HG03571 (cell line): ENCODE data around the gene SOX1.

ENCODE experiments used
- ATAC-seq: cut with Tn5 transposase; IDR thresholded peaks from one replicate; pipeline ENCODE4 v1.9.1; 2021; ENCODE audit not compliant: unreplicated experiment

The SOX1 gene

DNA sequence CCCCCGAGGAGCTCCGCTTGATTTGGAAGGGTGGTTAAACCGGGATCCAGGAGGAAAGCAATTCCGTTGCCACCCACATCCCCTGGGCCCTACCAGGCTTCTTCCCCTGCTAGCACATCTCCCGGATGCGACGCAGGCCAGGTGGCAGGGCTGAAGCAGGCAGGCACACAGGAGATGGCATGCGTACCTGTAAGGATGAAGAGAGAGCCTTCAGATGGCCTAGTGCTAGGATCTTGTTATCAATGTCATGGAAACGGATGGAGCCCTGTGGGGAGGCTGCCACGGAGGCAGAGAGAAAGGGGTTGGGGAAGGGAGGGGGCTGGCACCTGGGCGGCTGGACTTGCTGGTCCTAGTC, 8.5 kb upstream of the SOX1 start:
- no peak for ATAC-seq

DNA sequence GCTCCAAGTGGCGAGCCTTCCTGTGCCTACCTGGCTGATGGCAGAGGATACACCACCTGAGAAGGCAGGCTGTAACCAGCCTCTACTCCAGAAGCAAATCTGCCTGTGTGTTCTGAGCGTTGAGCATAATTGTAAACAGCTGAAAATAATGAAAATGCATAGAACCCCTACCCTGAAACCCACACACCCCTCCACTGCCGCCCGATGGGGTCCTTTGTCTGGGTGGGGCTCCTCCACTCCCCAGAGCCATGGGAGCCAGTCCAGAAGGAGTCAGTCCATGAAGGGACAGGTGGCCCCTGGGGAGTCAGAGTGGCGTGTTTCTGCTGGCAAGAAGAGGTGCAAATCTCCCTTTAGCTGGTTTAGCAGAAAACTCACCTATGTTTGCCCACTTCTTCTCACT, 8.0 kb upstream of the SOX1 start:
- no peak for ATAC-seq

DNA sequence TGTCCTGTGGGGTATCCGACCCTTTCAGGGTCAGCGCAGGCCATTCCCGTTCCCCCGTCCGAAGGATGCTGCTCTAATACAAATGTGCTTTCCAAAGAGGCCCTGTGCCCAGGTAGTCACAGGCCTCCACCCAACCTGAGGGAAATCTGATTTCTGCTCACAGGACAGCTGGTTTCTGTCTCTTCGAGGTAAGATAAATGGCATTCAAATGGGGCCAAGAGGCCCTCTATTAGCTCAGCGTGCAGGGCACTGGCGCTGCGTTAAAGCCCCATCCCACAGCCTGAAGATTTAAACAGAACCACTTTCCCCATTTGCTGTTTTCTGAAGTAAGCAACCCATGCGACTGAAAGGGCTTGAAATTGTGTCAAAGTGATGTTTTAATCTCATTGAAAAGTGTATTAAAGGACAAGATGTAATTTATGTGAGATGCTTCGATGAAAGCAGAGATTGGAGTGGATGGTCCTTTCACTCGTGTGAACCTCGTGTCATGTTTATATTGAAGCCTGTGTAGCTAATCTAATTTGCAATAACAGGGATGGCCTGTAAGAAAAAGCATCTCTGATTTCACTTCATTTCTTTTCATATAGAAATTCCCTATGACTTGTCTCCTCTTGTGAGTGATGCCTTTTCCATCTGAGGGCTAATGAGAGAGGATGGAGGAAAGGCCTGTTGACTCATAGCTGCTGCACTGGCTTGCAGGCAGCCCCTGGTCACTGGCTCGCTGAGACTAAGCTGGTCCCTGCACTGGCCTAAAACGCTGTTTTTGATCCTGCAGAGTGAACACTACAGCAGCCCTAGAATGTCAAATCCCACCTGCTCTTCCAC, 7.3 kb upstream of the SOX1 start:
- no peak for ATAC-seq

DNA sequence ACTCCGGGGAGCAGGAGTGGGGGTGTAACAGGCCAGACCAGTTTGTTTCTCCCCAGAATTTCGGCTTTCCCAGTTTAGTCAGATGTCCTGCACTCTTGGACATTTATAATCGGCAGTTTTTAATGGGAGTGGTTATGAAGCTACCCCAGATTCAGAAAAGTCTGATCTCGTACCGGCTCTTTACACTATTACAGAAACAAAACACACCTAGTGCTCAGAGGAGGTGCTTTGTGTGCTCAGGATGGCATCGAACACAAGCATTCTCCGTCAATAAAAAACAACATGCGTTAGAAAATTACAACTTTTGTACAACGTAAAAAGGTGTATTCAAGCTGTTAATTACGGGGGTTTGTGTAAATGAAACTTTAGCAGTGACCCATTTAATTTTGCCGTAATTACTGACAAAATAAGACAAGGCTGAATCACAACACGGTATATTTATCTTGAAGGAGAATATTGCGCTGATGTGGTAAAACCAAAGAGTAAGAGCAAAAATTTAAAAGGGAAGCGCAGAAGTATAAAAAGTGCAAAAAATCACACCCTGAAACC, 6.6 kb upstream of the SOX1 start:
- ATAC-seq, result no peak

DNA sequence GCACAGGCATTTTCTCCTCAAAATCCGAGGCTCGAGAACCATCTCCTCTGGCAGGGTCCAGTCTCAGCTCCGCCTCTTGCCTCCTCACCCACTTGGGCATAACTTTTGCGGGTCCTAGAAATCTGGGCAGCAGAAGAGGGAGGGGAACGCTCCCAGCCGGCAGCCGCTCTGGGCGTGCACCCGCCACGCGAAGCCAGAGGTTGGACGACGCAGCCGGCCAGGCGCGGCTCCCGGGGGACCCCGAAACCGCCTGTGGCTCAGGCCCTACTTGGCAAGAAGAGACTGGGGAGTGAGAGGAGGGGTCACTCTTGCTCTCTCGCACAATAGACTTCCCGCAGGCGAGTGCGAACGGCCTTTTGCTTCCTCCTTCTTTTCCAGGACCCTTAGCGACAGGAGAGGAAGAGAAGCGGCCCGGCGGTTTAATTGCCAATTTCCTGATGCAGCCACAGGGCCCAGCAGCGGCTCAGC, 6.0 kb upstream of the SOX1 start:
- ATAC-seq, result no peak

DNA sequence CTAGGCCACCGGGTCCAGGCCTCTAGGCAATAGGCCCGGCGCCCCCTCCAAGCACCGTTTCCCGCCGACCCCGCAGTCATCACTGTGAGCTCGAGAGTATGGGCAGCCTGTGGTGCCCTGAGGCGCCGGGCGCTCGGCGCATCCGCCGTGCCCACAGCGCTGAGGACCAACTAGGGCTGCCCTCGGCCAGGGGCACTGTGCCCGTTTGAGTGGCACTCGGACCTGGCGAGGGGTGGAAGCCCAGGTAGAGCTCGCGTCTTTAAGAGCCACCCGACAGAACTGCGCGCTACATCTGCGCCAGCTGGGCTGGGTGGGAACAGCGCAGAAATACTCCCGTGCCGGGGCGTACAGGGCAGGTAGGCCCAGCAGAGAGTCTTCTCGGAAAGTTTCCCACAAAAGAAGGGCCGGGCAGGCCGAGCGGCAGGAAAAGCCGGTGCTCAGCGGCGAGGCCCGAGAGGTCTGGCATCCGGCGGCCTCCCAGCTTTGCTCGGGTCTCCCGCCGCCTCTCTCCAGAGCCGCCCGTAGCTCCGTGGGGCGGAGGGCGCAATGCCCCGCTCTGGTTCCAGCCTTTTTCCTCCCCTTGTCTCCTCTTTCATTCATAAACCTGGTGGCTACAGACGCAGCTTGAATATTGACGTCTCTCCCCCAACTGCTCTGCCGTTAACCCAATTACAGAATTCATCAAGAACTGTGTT, 5.4 kb upstream of the SOX1 start:
- ATAC-seq, result no peak

DNA sequence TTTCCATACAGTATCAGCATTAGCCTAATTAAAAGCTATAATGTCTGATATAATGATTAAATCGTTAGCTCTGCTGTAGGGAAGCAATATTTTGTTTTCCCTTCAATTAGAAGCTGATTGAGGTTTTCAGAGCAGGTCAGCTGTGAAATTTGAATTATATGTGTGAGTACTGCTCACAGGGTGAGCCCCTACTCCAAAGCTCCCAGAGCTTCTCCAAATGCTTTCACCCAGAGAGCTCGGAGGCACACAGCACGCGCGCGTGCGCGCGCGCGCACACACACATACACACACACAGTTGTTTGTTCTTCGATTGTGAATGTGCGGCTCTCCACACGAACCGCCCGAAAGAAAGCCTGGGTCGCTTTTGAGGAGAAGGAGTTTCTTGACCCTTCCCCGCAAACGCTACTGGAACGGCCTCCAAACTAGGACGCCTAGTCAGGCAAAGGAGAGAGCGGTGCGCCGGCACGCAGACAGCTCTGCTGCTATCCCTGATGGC, 4.8 kb upstream of the SOX1 start:
- no peak for ATAC-seq

DNA sequence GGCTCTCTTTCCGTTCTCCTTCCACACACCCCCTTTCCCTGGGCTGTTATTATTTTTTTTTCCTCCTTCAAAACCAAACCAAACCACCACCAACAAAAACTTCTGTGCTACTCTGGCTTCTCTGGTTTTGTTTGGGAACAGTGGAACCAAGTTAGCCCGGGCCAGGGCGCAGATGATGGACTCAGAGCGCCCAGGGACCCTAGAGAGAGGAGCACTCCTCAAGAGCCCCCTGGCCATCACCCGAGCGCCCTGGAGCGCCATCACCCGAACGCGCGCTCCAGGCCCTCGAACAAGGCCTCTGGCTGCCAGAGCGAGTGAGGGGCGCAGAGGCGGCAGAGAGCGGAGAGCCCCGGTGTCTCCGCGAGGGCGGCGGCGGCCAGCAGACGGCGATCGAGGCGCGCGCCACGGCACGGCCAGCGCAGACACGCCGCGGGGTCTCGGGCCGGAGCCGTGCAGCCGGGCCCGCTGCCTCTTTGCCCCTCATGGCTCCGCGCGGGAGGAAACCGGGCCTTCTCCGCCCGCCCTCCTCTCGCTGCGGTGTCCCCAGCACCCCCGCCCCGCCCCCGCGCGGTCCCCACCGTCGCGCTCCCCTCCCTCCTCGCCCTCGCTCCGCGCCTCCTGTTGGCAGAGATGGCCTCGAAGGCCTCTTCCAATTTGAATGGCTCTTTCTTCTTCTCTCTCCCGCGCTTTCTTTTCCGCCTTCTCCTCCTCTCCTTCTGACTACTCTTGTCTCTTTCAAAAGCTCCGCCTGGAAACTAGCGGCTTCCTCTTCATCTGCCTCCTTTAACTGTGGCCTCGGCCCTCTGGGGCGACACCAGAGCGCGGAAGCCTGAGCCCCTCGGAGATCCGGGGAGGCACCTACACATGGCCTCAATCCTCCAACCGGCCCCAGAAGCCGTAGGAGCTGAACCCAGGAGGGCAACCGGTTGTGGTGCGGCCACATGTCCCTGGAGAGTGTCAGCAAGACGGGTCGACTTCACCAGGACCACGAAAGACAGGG, 4.1 kb upstream of the SOX1 start:
- no peak for ATAC-seq

DNA sequence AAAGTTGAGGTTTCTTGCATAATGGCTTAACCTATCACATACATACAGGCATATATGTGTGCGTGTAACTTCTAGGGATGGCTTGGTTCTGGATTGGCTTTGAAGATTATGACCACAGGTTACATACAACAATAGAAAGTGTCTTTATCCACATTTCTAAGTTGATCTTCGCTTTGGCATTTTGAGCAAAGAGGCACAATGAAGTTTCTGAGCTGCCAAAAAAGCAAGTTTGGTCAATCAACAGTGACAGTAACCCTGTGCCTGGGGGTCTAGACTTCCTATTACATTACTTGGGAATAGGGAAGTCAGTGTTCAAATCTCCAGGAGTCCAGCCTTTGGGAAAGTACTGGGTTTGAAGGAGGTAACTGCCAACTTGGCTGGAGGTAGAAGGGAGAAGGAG, 3.1 kb upstream of the SOX1 start:
- no peak for ATAC-seq

DNA sequence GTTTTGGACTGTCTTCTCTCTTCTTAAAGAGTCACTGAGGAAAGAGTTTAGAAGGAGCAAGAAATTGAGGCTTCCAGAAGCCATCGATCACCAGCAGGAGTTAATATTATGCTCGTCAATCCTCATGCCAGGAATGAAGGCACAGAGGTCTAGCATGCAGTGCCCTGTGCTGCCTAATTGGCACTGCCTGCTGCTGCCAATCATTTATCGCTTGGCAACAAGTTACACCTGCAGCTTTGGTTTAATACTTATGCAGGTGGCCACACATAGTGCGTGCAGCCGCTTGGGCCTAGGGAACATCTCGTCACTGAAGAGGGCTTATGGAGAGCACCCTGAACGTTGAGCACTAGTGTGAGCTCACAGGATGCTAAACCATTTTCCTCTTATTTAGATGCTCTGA, 2.7 kb upstream of the SOX1 start:
- ATAC-seq, result no peak

DNA sequence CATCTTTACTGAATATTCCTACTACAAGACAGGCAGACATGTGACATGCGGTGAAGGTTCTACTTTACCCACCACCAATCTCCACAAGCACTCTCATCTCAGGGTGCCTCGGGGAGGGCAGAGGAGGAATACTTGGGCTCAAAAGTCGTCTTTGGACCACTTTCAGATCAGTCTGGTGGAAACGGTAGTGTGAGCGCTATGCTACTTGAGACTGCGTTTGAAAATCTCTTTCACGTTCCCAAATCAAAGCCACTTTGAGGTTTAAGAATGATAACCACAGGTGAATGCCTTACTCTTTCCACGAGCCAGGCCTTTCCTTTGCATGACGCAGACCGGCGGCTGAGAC, 1.5 kb upstream of the SOX1 start:
- ATAC-seq, result no peak

DNA sequence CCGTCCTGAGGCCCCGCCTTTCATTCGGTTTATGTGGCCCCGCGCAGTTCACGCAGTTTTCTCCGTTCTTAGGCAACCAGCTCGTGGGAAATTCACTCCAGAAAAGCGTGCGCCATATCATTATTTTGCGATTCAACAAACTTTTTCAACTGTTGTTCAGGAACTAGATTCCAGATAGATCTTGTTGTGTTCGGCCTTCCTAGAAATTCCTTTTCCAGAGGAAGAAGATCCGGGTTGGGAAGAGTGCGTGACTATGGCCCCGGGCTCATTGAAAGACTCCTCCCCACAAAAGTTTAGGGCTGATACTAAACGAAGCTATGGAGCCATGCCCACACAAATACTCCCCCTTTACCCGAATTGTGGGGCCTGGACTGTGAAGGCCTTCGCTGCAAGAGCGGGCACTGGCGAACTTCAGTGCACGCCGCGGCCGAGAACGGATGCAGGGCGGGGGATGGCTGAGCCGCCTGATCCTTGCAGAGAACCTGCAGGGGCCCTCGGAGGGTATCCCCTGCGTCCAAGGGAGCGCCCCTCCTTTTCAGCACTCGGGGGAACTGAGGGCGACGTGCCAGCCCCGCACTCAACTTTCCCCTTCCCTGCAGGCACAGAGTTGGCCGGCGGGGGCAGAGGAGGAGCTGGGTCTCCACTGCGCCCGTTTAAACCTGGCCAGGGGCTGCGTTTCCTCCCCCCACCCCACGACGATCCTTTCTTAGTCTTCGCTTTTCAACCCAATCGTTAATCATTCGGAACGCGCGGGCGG, 904 bp upstream of the SOX1 start:
- ATAC-seq, result no peak

DNA sequence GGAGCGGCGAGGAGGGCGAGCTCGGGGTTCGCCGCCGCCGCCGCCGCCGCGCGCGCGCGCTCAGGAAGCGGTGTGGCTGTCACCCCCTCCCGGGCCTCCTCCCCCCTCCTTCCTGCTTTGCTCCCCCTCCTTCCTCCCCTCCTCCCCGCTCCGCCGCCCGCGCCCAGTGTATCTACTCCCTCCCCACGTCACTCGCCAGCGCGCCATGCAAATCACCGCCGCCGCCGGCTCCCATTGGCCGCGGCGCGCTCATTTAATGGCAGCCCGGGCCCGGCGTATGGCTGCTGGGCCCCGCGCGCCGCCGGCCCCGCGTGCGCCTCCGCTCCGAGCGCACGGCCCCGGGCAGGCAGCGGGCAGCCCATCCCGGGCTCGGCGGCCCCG, 335 bp upstream of the SOX1 start:
- no peak for ATAC-seq

DNA sequence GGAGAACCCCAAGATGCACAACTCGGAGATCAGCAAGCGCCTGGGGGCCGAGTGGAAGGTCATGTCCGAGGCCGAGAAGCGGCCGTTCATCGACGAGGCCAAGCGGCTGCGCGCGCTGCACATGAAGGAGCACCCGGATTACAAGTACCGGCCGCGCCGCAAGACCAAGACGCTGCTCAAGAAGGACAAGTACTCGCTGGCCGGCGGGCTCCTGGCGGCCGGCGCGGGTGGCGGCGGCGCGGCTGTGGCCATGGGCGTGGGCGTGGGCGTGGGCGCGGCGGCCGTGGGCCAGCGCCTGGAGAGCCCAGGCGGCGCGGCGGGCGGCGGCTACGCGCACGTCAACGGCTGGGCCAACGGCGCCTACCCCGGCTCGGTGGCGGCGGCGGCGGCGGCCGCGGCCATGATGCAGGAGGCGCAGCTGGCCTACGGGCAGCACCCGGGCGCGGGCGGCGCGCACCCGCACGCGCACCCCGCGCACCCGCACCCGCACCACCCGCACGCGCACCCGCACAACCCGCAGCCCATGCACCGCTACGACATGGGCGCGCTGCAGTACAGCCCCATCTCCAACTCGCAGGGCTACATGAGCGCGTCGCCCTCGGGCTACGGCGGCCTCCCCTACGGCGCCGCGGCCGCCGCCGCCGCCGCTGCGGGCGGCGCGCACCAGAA, 1.1 kb downstream of the SOX1 start:
- ATAC-seq, result no peak

DNA sequence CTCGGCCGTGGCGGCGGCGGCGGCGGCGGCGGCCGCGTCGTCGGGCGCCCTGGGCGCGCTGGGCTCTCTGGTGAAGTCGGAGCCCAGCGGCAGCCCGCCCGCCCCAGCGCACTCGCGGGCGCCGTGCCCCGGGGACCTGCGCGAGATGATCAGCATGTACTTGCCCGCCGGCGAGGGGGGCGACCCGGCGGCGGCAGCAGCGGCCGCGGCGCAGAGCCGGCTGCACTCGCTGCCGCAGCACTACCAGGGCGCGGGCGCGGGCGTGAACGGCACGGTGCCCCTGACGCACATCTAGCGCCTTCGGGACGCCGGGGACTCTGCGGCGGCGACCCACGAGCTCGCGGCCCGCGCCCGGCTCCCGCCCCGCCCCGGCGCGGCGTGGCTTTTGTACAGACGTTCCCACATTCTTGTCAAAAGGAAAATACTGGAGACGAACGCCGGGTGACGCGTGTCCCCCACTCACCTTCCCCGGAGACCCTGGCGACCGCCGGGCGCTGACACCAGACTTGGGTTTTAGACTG, 1.7 kb downstream of the SOX1 start:
- no peak for ATAC-seq

DNA sequence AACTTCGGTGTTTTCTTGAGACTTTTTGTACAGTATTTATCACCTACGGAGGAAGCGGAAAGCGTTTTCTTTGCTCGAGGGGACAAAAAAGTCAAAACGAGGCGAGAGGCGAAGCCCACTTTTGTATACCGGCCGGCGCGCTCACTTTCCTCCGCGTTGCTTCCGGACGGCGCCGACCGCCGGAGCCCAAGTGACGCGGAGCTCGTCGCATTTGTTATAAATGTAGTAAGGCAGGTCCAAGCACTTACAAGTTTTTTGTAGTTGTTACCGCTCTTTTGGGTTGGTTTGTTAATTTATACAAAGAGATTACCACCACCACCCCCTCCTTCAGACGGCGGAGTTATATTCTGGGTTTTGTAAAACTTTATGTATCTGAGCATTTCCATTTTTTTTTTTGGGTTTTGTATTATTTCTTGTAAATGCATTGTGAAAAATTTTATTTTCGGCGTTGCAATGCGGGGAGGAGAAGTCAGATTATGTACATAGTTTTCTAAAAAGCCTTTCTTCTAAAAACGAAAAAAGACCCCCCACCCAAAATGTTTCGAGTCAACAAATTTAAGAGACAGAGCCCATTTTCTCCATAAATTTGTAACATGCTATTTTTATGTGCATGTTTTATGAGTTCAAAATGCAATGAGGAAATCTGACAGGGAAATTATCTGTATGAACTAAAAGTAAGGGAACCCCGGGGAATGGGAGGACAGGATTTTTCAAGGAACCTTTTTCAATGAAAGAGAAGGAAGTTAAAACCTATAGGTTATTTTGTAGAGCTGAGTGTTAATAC, 2.3 kb downstream of the SOX1 start:
- no peak for ATAC-seq

DNA sequence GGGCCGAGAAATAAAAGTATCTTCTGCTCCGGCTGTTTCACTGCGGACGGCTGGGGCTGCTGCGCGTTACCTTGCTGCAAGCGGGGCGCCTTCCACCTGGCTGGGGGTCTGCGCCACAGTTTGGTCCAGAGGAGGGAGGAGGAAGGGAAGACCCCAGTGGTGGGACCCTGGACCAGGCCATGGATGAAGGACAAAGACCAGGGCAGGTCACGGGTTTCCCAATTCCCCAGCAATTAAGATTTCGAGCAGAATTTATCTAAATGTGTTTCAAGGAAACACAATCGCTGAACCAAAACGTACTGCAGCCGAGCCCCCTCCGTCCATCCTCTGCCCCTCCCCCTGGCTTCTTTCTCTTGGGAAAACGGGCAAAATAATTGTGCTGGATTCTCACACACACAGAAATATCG, 2.9 kb downstream of the SOX1 start:
- ATAC-seq, result no peak

DNA sequence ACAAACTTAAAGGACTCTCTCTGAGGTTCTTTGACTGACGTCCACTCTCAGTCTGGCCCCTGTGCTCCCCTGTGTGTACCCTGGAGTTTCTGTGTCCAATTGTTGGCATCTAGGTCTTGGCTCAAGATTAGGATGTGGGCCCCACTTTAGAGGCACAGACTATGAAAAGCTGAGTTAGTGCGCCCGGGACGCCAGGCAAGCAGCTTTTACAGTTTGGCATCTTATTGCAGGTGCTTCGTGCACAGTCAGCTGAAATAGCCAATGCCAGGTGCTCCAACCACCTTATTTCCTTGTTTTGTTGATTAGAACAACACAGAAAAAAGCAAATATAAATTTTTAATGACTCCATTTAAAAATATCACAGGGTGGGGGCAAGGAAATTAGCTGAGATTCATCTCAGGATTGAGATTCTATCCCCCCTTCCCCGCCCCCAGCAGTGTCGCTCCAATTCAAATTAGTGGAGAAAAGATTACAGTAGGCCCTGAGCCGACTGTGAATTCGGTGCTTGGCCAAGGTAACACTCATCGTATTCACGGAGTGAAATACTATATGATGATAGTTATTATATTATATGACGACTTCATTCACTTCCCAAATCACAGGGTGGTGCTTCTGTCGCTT, 4.3 kb downstream of the SOX1 start:
- ATAC-seq, result no peak
